HG02852 (cell line): ENCODE results near the gene BPTF.
"Not testable (repeated sequence)": the region's sequence is repeated elsewhere in the genome, so short reads cannot be mapped to it uniquely, and the experiment has no call there.

ENCODE experiments used
- ATAC-seq: cut with Tn5 transposase; IDR thresholded peaks from one replicate; pipeline ENCODE4 v1.9.1; 2021; ENCODE audit warnings: mild to moderate bottlenecking, moderate library complexity; ENCODE audit not compliant: unreplicated experiment

Gene BPTF

GRCh38 chr17:67962156-67962555 is 136.9 kb downstream of the BPTF start:
- ATAC-seq, result not testable (repeated sequence)

- not testable (repeated sequence) for ATAC-seq
Observed at GRCh38 chr17:67963145-67963572, 137.9 kb downstream of the BPTF start.

GRCh38 chr17:67970783-67971182 is 145.5 kb downstream of the BPTF start:
- ATAC-seq, result no peak

- ATAC-seq, result no peak
Observed at GRCh38 chr17:67974185-67974584, 148.9 kb downstream of the BPTF start.

- ATAC-seq, result no peak
Observed at GRCh38 chr17:67974598-67975066, 149.3 kb downstream of the BPTF start.

GRCh38 chr17:67976306-67976705 is 151.0 kb downstream of the BPTF start:
- not testable (repeated sequence) for ATAC-seq

- ATAC-seq, result no peak
Observed at GRCh38 chr17:67980456-67980855, 155.2 kb downstream of the BPTF start.

GRCh38 chr17:67980883-67981282 is 155.6 kb downstream of the BPTF start:
- not testable (repeated sequence) for ATAC-seq

- no peak for ATAC-seq
Observed at GRCh38 chr17:67982034-67982640, 156.8 kb downstream of the BPTF start.

GRCh38 chr17:67982686-67983382 is 157.5 kb downstream of the BPTF start:
- no peak for ATAC-seq

- no peak for ATAC-seq
Observed at GRCh38 chr17:67983383-67983688, 158.0 kb downstream of the BPTF start.

GRCh38 chr17:67990909-67991308 is 165.6 kb downstream of the BPTF start:
- ATAC-seq, result no peak

- ATAC-seq, result no peak
Observed at GRCh38 chr17:67992548-67993152, 167.3 kb downstream of the BPTF start.

GRCh38 chr17:67993153-67993997 is 168.1 kb downstream of the BPTF start:
- ATAC-seq, result peak; percentile 66

- ATAC-seq, result no peak
Observed at GRCh38 chr17:67993998-67994361, 168.7 kb downstream of the BPTF start.

GRCh38 chr17:67994817-67995569 is 169.7 kb downstream of the BPTF start:
- ATAC-seq, result no peak

- no peak for ATAC-seq
Observed at GRCh38 chr17:67995570-67996263, 170.4 kb downstream of the BPTF start.

GRCh38 chr17:67996301-67997171 is 171.2 kb downstream of the BPTF start, which contains the start of gene C17orf58:
Gene C17orf58, minus strand, starts transcription at chr17:67996469. Its CDS starts 271 bp downstream, at chr17:67996198.
- not testable (repeated sequence) for ATAC-seq

- no peak for ATAC-seq
Observed at GRCh38 chr17:67998466-67998865, 173.2 kb downstream of the BPTF start.
